ENCODE results near the gene BEND7.

Gene BEND7

GRCh38 chr10:13520194-13520593 is 8.6 kb downstream of the BEND7 start:
- DNase-seq (ENCODE audit: low spot score), result no peak

GRCh38 chr10:13518076-13518692 is 10.6 kb downstream of the BEND7 start:
- DNase-seq (ENCODE audit: low spot score), result no peak

GRCh38 chr10:13517675-13518074 is 11.1 kb downstream of the BEND7 start:
- DNase-seq (ENCODE audit: low spot score), result no peak

GRCh38 chr10:13516176-13516575 is 12.6 kb downstream of the BEND7 start:
- DNase-seq (ENCODE audit: low spot score), result no peak

GRCh38 chr10:13515467-13515866 is 13.3 kb downstream of the BEND7 start:
- DNase-seq (ENCODE audit: low spot score), result no peak

- no peak for DNase-seq (ENCODE audit: low spot score)
Observed at GRCh38 chr10:13514296-13514695, 14.5 kb downstream of the BEND7 start.

- no peak for DNase-seq (ENCODE audit: low spot score)
Observed at GRCh38 chr10:13512564-13512963, 16.2 kb downstream of the BEND7 start.

- DNase-seq (ENCODE audit: low spot score), result no peak
Observed at GRCh38 chr10:13511409-13511808, 17.4 kb downstream of the BEND7 start.

GRCh38 chr10:13505052-13505680 is 23.6 kb downstream of the BEND7 start:
- DNase-seq (ENCODE audit: low spot score), result no peak

GRCh38 chr10:13503745-13504463 is 24.9 kb downstream of the BEND7 start:
- DNase-seq (ENCODE audit: low spot score), result no peak

- no peak for DNase-seq (ENCODE audit: low spot score)
Observed at GRCh38 chr10:13502380-13502779, 26.4 kb downstream of the BEND7 start.

GRCh38 chr10:13500201-13500600 is 28.6 kb downstream of the BEND7 start:
- DNase-seq (ENCODE audit: low spot score), result no peak

GRCh38 chr10:13499150-13499549 is 29.7 kb downstream of the BEND7 start:
- no peak for DNase-seq (ENCODE audit: low spot score)

- DNase-seq (ENCODE audit: low spot score), result no peak
Observed at GRCh38 chr10:13496931-13497330, 31.9 kb downstream of the BEND7 start.

GRCh38 chr10:13496164-13496563 is 32.6 kb downstream of the BEND7 start:
- no peak for DNase-seq (ENCODE audit: low spot score)

- DNase-seq (ENCODE audit: low spot score), result no peak
Observed at GRCh38 chr10:13492493-13493180, 36.2 kb downstream of the BEND7 start.

- DNase-seq (ENCODE audit: low spot score), result no peak
Observed at GRCh38 chr10:13491747-13492360, 37.0 kb downstream of the BEND7 start.

- DNase-seq (ENCODE audit: low spot score), result no peak
Observed at GRCh38 chr10:13490503-13490902, 38.3 kb downstream of the BEND7 start.

- DNase-seq (ENCODE audit: low spot score), result no peak
Observed at GRCh38 chr10:13489035-13489599, 39.7 kb downstream of the BEND7 start.

GRCh38 chr10:13485623-13486022 is 43.2 kb downstream of the BEND7 start:
- DNase-seq (ENCODE audit: low spot score), result no peak

- no peak for DNase-seq (ENCODE audit: low spot score)
Observed at GRCh38 chr10:13483951-13484350, 44.9 kb downstream of the BEND7 start.

- no peak for DNase-seq (ENCODE audit: low spot score)
Observed at GRCh38 chr10:13483073-13483472, 45.7 kb downstream of the BEND7 start.
